Mesendoderm (in vitro differentiated cells): Measurements from ENCODE around the gene TYW3.

ENCODE experiments used
- DNase-seq: peaks from one replicate; pipeline ENCODE4 v3.0.0; 2013
- H2AK5ac ChIP-seq: 2 replicates; pipeline ENCODE4 v1.6.1; 2013; ENCODE audit warnings: low read length, inconsistent platforms
- H2BK120ac ChIP-seq: 2 replicates; pipeline ENCODE4 v1.6.1; 2013; ENCODE audit warnings: low read depth, mild to moderate bottlenecking, low read length, moderate library complexity, mixed read lengths
- H2BK15ac ChIP-seq: replicated peaks from 2 replicates; pipeline ENCODE4 v1.6.1; 2013; ENCODE audit warnings: low read depth, mild to moderate bottlenecking, moderate library complexity
- H2BK5ac ChIP-seq: 2 replicates; pipeline ENCODE4 v1.6.1; 2013; ENCODE audit warnings: low read length, inconsistent platforms
- H3K18ac ChIP-seq: 2 replicates; pipeline ENCODE4 v1.6.1; 2013; ENCODE audit warnings: mild to moderate bottlenecking, low read length, mixed read lengths
- H3K23ac ChIP-seq: one replicate; pipeline ENCODE4 v1.6.1; 2013; ENCODE audit warnings: low read length
- H3K27ac ChIP-seq: 2 replicates; pipeline ENCODE4 v1.5.1; 2013; ENCODE audit warnings: low read depth, mild to moderate bottlenecking, inconsistent platforms, low read length, moderate library complexity
- H3K27me3 ChIP-seq: 2 replicates; pipeline ENCODE4 v1.6.1; 2013; ENCODE audit warnings: low read length, control low read depth, mild to moderate bottlenecking, inconsistent platforms; ENCODE audit not compliant: insufficient read depth, poor library complexity
- H3K36me3 ChIP-seq: 2 replicates; pipeline ENCODE4 v1.6.1; 2013; ENCODE audit warnings: low read length, inconsistent platforms; ENCODE audit not compliant: control insufficient read depth, insufficient read depth
- H3K4ac ChIP-seq: one replicate; pipeline ENCODE4 v1.6.1; 2013; ENCODE audit warnings: low read depth, mild to moderate bottlenecking, low read length, moderate library complexity
- H3K4me1 ChIP-seq: 2 replicates; pipeline ENCODE4 v1.6.1; 2013; ENCODE audit warnings: low read depth, low read length, inconsistent platforms; ENCODE audit not compliant: control insufficient read depth
- H3K4me2 ChIP-seq: 2 replicates; pipeline ENCODE4 v1.6.1; 2013; ENCODE audit warnings: low read length
- H3K4me3 ChIP-seq: 2 replicates; pipeline ENCODE4 v1.5.1; 2013; ENCODE audit warnings: mild to moderate bottlenecking, low read length
- H3K56ac ChIP-seq: one replicate; pipeline ENCODE4 v1.6.1; 2013; ENCODE audit warnings: low read length
- H3K79me1 ChIP-seq: 2 replicates; pipeline ENCODE4 v1.6.1; 2013; ENCODE audit warnings: low read length, inconsistent platforms
- H3K79me2 ChIP-seq: 2 replicates; pipeline ENCODE4 v1.6.1; 2013; ENCODE audit warnings: mild to moderate bottlenecking, low read length; ENCODE audit not compliant: control insufficient read depth, insufficient read depth
- H3K9ac ChIP-seq: 2 replicates; pipeline ENCODE4 v1.6.1; 2013; ENCODE audit warnings: low read length, inconsistent platforms
- H4K5ac ChIP-seq: one replicate; pipeline ENCODE4 v1.6.1; 2013; ENCODE audit warnings: low read length
- H4K8ac ChIP-seq: one replicate; pipeline ENCODE4 v1.6.1; 2013; ENCODE audit warnings: low read depth, mild to moderate bottlenecking, control low read depth, low read length, moderate library complexity
- WGBS: extraction: QIAGEN DNeasy Blood & Tissue Kit; methylation state at CpG from one replicate; pipeline ENCODE4 v1.1.7; 2013; ENCODE audit warnings: low lambda C conversion rate, missing lambda C conversion rate; ENCODE audit not compliant: insufficient coverage; ENCODE audit errors: extremely low coverage; 5-methylcytosine and 5-hydroxymethylcytosine counted together

Gene TYW3

DNA sequence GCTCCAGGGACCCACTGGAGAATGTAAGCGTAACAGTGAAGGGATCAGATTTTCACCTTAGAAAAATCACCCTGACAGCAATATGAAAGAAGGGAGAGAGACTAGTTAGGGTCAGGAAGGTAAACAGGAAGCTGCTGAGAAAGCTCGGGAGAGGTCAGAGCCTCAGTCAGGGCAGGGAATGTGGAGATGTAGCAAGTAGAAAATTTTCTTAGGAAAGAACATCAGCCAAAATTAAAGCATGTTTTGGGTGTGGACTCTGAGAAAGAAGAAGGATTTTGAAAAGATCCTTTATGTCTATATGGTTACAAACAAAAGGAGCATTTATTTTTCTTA is 42.6 kb upstream of the TYW3 start:
- Histone ChIP-seq H4K8ac (no peak overlapping the region), H2BK15ac (no peak overlapping the region), H3K27ac (no peak overlapping the region), H3K79me2 (no peaks in the 10 kb centered on the region), H4K5ac (no peak overlapping the region), H3K9ac (no peak overlapping the region), H3K18ac (no peak overlapping the region), H3K56ac (no peak overlapping the region), H3K36me3 (no peaks in the 10 kb centered on the region), H3K4me3 (no peak overlapping the region), H3K4me1 (no peaks in the 10 kb centered on the region), H3K4ac (no peak overlapping the region), H3K27me3 (no peaks in the 10 kb centered on the region), H2AK5ac (no peak overlapping the region), H2BK120ac (no peak overlapping the region), H2BK5ac (no peak overlapping the region), H3K23ac (no peak overlapping the region), H3K4me2 (no peak overlapping the region), H3K79me1 (no peaks in the 10 kb centered on the region)
- no CpG with 5 or more reads among the region's 2 CpGs for whole genome bisulfite sequencing
- peak; percentile 25 for DNase-seq

- H3K18ac ChIP-seq, result no peak overlapping the region
- no peak overlapping the region for H2BK5ac ChIP-seq
- H3K4me3 ChIP-seq, result no peak overlapping the region
- no peak for DNase-seq
- H4K8ac ChIP-seq, result no peak overlapping the region
- no peaks in the 10 kb centered on the region for H3K79me1 ChIP-seq
- WGBS, result no CpG with 5 or more reads among the region's 4 CpGs
- no peak overlapping the region for H3K56ac ChIP-seq
- no peak overlapping the region for H2AK5ac ChIP-seq
- H2BK120ac ChIP-seq, result no peak overlapping the region
- H3K9ac ChIP-seq, result no peak overlapping the region
- H3K23ac ChIP-seq, result no peak overlapping the region
- H2BK15ac ChIP-seq, result no peak overlapping the region
- H3K27ac ChIP-seq, result no peak overlapping the region
- H3K4me2 ChIP-seq, result no peak overlapping the region
- no peaks in the 10 kb centered on the region for H3K27me3 ChIP-seq
- H3K4me1 ChIP-seq, result no peaks in the 10 kb centered on the region
- no peak overlapping the region for H3K4ac ChIP-seq
- no peaks in the 10 kb centered on the region for H3K79me2 ChIP-seq
- H3K36me3 ChIP-seq, result no peaks in the 10 kb centered on the region
- no peak overlapping the region for H4K5ac ChIP-seq
Measured at GRCh38 chr1:74690909-74691308, 42.0 kb upstream of the TYW3 start.

GRCh38 chr1:74693473-74693872 is 39.5 kb upstream of the TYW3 start:
- Histone ChIP-seq H3K4ac (no peak overlapping the region), H3K23ac (no peak overlapping the region), H2AK5ac (no peak overlapping the region), H3K4me3 (no peak overlapping the region), H2BK5ac (no peak overlapping the region), H3K27me3 (no peaks in the 10 kb centered on the region), H3K9ac (no peak overlapping the region), H2BK15ac (no peak overlapping the region), H3K4me2 (no peak overlapping the region), H3K36me3 (no peaks in the 10 kb centered on the region), H4K5ac (no peak overlapping the region), H3K4me1 (no peaks in the 10 kb centered on the region), H2BK120ac (no peak overlapping the region), H4K8ac (no peak overlapping the region), H3K56ac (no peak overlapping the region), H3K27ac (no peak overlapping the region), H3K79me2 (no peaks in the 10 kb centered on the region), H3K18ac (no peak overlapping the region), H3K79me1 (no peaks in the 10 kb centered on the region)
- no CpG with 5 or more reads among the region's 2 CpGs for WGBS
- no peak for DNase-seq

- H2BK5ac ChIP-seq, result no peak overlapping the region
- no peak overlapping the region for H2AK5ac ChIP-seq
- no peaks in the 10 kb centered on the region for H3K4me1 ChIP-seq
- no peaks in the 10 kb centered on the region for H3K79me2 ChIP-seq
- no peak overlapping the region for H3K27ac ChIP-seq
- no peaks in the 10 kb centered on the region for H3K36me3 ChIP-seq
- H3K4me3 ChIP-seq, result no peak overlapping the region
- no peak overlapping the region for H2BK15ac ChIP-seq
- H3K56ac ChIP-seq, result no peak overlapping the region
- H3K9ac ChIP-seq, result no peak overlapping the region
- H3K4ac ChIP-seq, result no peak overlapping the region
- H4K5ac ChIP-seq, result no peak overlapping the region
- 100% methylated on average over 2 of the region's 2 CpGs for WGBS
- H4K8ac ChIP-seq, result no peak overlapping the region
- H3K27me3 ChIP-seq, result no peaks in the 10 kb centered on the region
- no peak for DNase-seq
- no peak overlapping the region for H3K23ac ChIP-seq
- H2BK120ac ChIP-seq, result no peak overlapping the region
- no peak overlapping the region for H3K18ac ChIP-seq
- H3K79me1 ChIP-seq, result no peaks in the 10 kb centered on the region
- no peak overlapping the region for H3K4me2 ChIP-seq
Measured at GRCh38 chr1:74697832-74698231, 35.1 kb upstream of the TYW3 start.

- Histone ChIP-seq H4K8ac (no peak overlapping the region), H3K79me1 (no peaks in the 10 kb centered on the region), H2BK15ac (no peak overlapping the region), H3K79me2 (no peaks in the 10 kb centered on the region), H3K9ac (no peak overlapping the region), H3K4me3 (no peak overlapping the region), H2BK5ac (no peak overlapping the region), H2AK5ac (no peak overlapping the region), H3K4ac (no peak overlapping the region), H3K4me1 (no peaks in the 10 kb centered on the region), H3K27me3 (no peaks in the 10 kb centered on the region), H3K23ac (no peak overlapping the region), H3K18ac (no peak overlapping the region), H3K4me2 (no peak overlapping the region), H3K56ac (no peak overlapping the region), H2BK120ac (no peak overlapping the region), H4K5ac (no peak overlapping the region), H3K27ac (no peak overlapping the region), H3K36me3 (no peaks in the 10 kb centered on the region)
- no peak for DNase-seq
Measured at GRCh38 chr1:74699331-74699730, 33.6 kb upstream of the TYW3 start.

- Histone ChIP-seq H2AK5ac (no peak overlapping the region), H2BK120ac (no peak overlapping the region), H3K79me2 (no peaks in the 10 kb centered on the region), H3K56ac (no peak overlapping the region), H3K27ac (no peak overlapping the region), H2BK5ac (no peak overlapping the region), H3K4ac (no peak overlapping the region), H3K36me3 (no peaks in the 10 kb centered on the region), H3K4me3 (no peak overlapping the region), H2BK15ac (no peak overlapping the region), H3K4me2 (no peak overlapping the region), H4K5ac (no peak overlapping the region), H3K23ac (no peak overlapping the region), H3K18ac (no peak overlapping the region), H3K9ac (no peak overlapping the region), H3K4me1 (no peaks in the 10 kb centered on the region), H4K8ac (no peak overlapping the region), H3K27me3 (no peaks in the 10 kb centered on the region), H3K79me1 (no peaks in the 10 kb centered on the region)
- no CpG with 5 or more reads among the region's 6 CpGs for WGBS
- no peak for DNase-seq
Measured at GRCh38 chr1:74703386-74704182, 29.4 kb upstream of the TYW3 start.
